Measurements from ENCODE around the gene FOSL2.

DNA sequence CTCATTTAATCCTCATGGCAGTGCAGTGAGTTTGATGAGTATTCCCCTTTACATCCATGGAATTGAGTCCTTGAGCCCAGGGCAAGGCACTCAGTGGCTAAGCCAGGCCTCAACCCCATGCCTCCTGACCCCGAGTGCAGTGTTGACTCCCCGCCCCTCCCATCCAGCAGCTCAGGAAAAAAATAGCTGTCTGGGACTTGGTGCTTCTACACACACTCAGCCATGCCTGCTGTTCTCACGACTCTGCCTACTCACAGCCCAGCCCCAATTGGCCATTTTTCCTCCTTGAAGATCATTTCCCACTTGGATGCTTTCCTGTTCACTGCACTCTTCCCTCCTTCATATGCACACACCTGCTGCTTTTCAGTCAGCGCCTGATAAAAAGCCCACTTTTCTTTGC lies 8.8 kb downstream of the FOSL2 start:
- TF ChIP-seq EGR1 (IDR thresholded peaks at IDR 0.05) (no peak), NFIC (IDR thresholded peaks at IDR 0.05) (no peak), MAX (IDR thresholded peaks at IDR 0.05) (no peak), CEBPB (IDR thresholded peaks at IDR 0.05) (no peak)
